RWPE1 (cell line): ENCODE measurements around the gene FERMT3.

ENCODE experiments used
- CTCF ChIA-PET: fragments of 350-600 bp; sonication (Branson Sonifier 250); formaldehyde crosslinking; extraction: SDS; loops from one replicate; lab custom pipeline; 2021; lab: Yijun Ruan, JAX
- POLR2A ChIA-PET: fragments of 400-600 bp; formaldehyde crosslinking; extraction: SDS; loops from one replicate; lab custom pipeline; 2020; ENCODE audit warnings: antibody characterized with exemption; ENCODE audit not compliant: low non-redundant PET; lab: Yijun Ruan, JAX
- DNase-seq: peaks from one replicate; pipeline ENCODE4 v3.0.0; 2012; ENCODE audit warnings: low spot score
- H3K27ac ChIP-seq: fragments of 450-650 bp; 2 replicates; pipeline ENCODE4 v1.5.1; 2017
- TF ChIP-seq, protein P1 (sequence below): fragments of 450-650 bp; conservative IDR thresholded peaks from 2 replicates; pipeline ENCODE4 v1.5.1; 2017; ENCODE audit warnings: low read depth, mild to moderate bottlenecking

The FERMT3 gene

GRCh38 chr11:64254326-64254725 lies 47.8 kb downstream of the FERMT3 start:
- ChIA-PET POLR2A (no interaction called here), CTCF (no interaction called here)
- TF ChIP-seq, protein P1, sequence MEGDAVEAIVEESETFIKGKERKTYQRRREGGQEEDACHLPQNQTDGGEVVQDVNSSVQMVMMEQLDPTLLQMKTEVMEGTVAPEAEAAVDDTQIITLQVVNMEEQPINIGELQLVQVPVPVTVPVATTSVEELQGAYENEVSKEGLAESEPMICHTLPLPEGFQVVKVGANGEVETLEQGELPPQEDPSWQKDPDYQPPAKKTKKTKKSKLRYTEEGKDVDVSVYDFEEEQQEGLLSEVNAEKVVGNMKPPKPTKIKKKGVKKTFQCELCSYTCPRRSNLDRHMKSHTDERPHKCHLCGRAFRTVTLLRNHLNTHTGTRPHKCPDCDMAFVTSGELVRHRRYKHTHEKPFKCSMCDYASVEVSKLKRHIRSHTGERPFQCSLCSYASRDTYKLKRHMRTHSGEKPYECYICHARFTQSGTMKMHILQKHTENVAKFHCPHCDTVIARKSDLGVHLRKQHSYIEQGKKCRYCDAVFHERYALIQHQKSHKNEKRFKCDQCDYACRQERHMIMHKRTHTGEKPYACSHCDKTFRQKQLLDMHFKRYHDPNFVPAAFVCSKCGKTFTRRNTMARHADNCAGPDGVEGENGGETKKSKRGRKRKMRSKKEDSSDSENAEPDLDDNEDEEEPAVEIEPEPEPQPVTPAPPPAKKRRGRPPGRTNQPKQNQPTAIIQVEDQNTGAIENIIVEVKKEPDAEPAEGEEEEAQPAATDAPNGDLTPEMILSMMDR: no peak
- DNase-seq: no peak
- H3K27ac ChIP-seq: peak overlapping the region; percentile 98

GRCh38 chr11:64255135-64256128 lies 48.9 kb downstream of the FERMT3 start:
- TF ChIP-seq, protein P1: no peak
- ChIA-PET CTCF (interaction anchor here (0.6 kb wide), 1 partner anchor 14 kb away, joined by 4 read pairs; the partner anchor contains the start of gene FKBP2), POLR2A (no interaction called here)
- peak overlapping the region; percentile 98 for H3K27ac ChIP-seq
- no peak for DNase-seq

DNA sequence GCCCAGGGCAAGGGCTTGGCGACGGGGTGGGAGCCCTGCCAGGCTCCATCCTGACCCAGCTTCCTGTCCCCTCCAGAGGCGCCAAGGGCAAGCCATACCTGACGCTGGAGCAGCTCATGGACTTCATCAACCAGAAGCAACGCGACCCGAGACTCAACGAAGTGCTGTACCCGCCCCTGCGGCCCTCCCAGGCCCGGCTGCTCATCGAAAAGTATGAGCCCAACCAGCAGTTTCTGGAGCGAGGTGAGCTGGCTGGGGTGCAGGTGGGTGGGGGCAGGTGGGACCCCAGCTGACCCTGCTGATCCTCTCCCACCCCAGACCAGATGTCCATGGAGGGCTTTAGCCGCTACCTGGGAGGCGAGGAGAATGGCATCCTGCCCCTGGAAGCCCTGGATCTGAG lies 49.8 kb downstream of the FERMT3 start:
- ChIA-PET POLR2A (no interaction called here), CTCF (interaction anchor here (0.7 kb wide), 1 partner anchor 50 kb away, joined by 6 read pairs; no protein-coding TSS in a partner anchor)
- H3K27ac ChIP-seq: peak overlapping the region; percentile 98

DNA sequence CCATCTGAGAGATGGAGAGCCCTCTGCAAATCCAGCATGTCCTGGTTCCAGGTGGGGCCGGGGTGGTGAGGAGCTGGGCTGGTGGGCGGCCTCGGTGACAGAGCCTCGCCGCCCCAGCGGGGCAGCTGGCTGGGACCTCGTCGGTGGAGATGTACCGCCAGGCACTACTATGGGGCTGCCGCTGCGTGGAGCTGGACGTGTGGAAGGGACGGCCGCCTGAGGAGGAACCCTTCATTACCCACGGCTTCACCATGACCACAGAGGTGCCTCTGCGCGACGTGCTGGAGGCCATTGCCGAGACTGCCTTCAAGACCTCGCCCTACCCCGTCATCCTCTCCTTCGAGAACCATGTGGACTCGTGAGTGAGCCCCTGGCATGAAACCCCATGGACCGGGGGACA lies 51.8 kb downstream of the FERMT3 start:
- CTCF ChIA-PET: interaction anchor here (1.3 kb wide), 1 partner anchor 10 kb away, joined by 3 read pairs; no protein-coding TSS in a partner anchor
- DNase-seq: no peak
- TF ChIP-seq, protein P1: no peak
- POLR2A ChIA-PET: interaction anchor here (0.5 kb wide), 1 partner anchor 89 kb away, joined by 3 read pairs; no protein-coding TSS in a partner anchor
- H3K27ac ChIP-seq: peak overlapping the region; percentile 98

More for the DNA sequence above, 49.8 kb downstream of the FERMT3 start:
- DNase-seq: no peak
- TF ChIP-seq, protein P1: no peak

- ChIA-PET POLR2A (no interaction called here), CTCF (interaction anchor here (0.6 to 1.3 kb wide), 3 partner anchors 9 to 484 kb away, joined by 3 read pairs; no protein-coding TSS in a partner anchor)
- H3K27ac ChIP-seq: peak overlapping the region; percentile 38; the same call in 1 of the 2 replicates
- TF ChIP-seq, protein P1: no peak
- no peak for DNase-seq
Observed at GRCh38 chr11:64258946-64259532, 52.5 kb downstream of the FERMT3 start.

DNA sequence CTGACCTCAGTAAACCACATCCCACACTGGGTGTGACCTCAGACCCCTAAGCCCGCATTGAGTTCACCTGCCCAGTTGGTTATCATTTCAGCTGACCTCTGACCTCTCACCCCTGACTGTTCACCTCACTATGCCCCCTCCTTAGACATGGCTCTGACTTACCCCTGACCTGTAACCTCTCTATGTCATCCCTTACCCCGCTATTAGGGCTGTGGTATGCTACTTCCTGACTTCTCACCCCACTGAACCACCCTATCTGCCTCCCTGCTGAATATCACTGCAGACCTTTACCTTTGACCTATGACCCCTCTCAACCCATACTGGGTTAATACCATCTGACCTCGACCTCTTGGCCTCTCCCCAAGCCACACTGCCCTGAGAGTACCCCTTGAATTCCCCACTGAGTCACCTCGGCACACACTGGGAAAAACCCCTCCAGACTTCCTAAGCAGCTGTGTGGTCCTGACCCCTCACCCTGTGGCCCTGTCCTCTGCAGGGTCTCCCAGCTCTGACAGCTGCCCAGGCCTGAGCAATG lies 53.1 kb downstream of the FERMT3 start:
- POLR2A ChIA-PET: no interaction called here
- TF ChIP-seq, protein P1: no peak
- no peak for DNase-seq
- H3K27ac ChIP-seq: peak overlapping the region; percentile 38
- CTCF ChIA-PET: interaction anchor here (1.3 kb wide), 1 partner anchor 9 kb away, joined by 3 read pairs; no protein-coding TSS in a partner anchor
